Spinal cord (tissue), 10 donors: ENCODE measurements around the gene APEX2. TPM values are rescaled to one million over a fixed set of nuclear protein-coding genes. Genes with fewer than 3 reads are reported as not detected.
"Not testable (repeated sequence)": the region's sequence is repeated elsewhere in the genome, so short reads cannot be mapped to it uniquely, and the experiment has no call there.

Experiments
- DNase-seq, 6 donors: peaks; one replicate each; pipeline versions ENCODE4 v3.0.0 to v3.0.0-alpha.2; 2013 to 2015; ENCODE audit warnings: low spot score in 6 of 6, low read depth in 4 of 6
- H3K27ac ChIP-seq: one replicate; pipeline ENCODE4 v1.5.1; 2013; ENCODE audit warnings: low read depth, low read length, control low read depth
- H3K27me3 ChIP-seq: one replicate; pipeline ENCODE4 v1.6.1; 2013; ENCODE audit warnings: low read length; ENCODE audit not compliant: control insufficient read depth, insufficient read depth
- H3K36me3 ChIP-seq: one replicate; pipeline ENCODE4 v1.6.1; 2013; ENCODE audit warnings: low read length; ENCODE audit not compliant: control insufficient read depth, insufficient read depth
- H3K4me1 ChIP-seq: one replicate; pipeline ENCODE4 v1.6.1; 2013; ENCODE audit warnings: low read length; ENCODE audit not compliant: control insufficient read depth, insufficient read depth
- H3K4me3 ChIP-seq: one replicate; pipeline ENCODE4 v1.5.1; 2013; ENCODE audit warnings: low read depth, low read length, control low read depth
- H3K9me3 ChIP-seq: one replicate; pipeline ENCODE4 v1.6.1; 2013; ENCODE audit warnings: low read length; ENCODE audit not compliant: control insufficient read depth, insufficient read depth
- WGBS: methylation state at CpG from one replicate; pipeline ENCODE4 v1.1.5; 2013; ENCODE audit warnings: missing lambda C conversion rate; ENCODE audit not compliant: insufficient coverage; 5-methylcytosine and 5-hydroxymethylcytosine counted together
- polyA plus RNA-seq, 2 donors: library from polyadenylated mRNA; unstranded; fragments of 120-200 nt; gene quantifications; one replicate each; pipeline ENCODE4 v1.2.1, GENCODE V29; 2013; ENCODE audit not compliant: insufficient read length in 2 of 2
- total RNA-seq, 2 donors: library from RNA; depleted of rRNA in 1 of 2; stranded (reverse); fragments of 120-200 nt in 1 of 2; fragments of >200 nt in 1 of 2; gene quantifications; one replicate each; pipeline versions ENCODE4 v1.2.3 to v1.2.4, GENCODE V29; 2013 to 2014
- donor health status: healthy.

APEX2 gene
- total and polyA plus RNA-seq, 4 donors: 3.5 to 10.8 (median 6.8) TPM

- not testable (repeated sequence) for DNase-seq, H3K9me3 ChIP-seq, H3K27ac ChIP-seq, H3K4me1 ChIP-seq, H3K27me3 ChIP-seq, H3K4me3 ChIP-seq, H3K36me3 ChIP-seq
- no CpG with 5 or more reads among the region's 2 CpGs for WGBS
Measured at GRCh38 chrX:54983306-54983705, 16.9 kb upstream of the APEX2 start.

GRCh38 chrX:54991706-54992105 lies 8.5 kb upstream of the APEX2 start:
- H3K27ac ChIP-seq: no peak overlapping the region
- H3K4me1 ChIP-seq: no peaks in the 10 kb centered on the region
- H3K9me3 ChIP-seq: no peaks in the 10 kb centered on the region
- no CpG with 5 or more reads among the region's 2 CpGs for WGBS
- no peaks in the 10 kb centered on the region for H3K36me3 ChIP-seq
- no peak for DNase-seq
- peaks cover 3% of the 10 kb centered on the region for H3K27me3 ChIP-seq
- no peak overlapping the region for H3K4me3 ChIP-seq

GRCh38 chrX:54992911-54993622 lies 7.1 kb upstream of the APEX2 start:
- DNase-seq: no peak
- Histone ChIP-seq H3K36me3 (no peaks in the 10 kb centered on the region), H3K27ac (no peak overlapping the region), H3K4me1 (no peaks in the 10 kb centered on the region), H3K4me3 (no peak overlapping the region), H3K27me3 (peaks cover 5% of the 10 kb centered on the region), H3K9me3 (no peaks in the 10 kb centered on the region)
- no CpG with 5 or more reads among the region's 1 CpG for WGBS

GRCh38 chrX:54994099-54994498 lies 6.1 kb upstream of the APEX2 start, which contains the start of gene PFKFB1:
PFKFB1 (minus strand) TSS chrX:54994188; CDS start chrX:54994007, 181 bp downstream.
- Histone ChIP-seq H3K9me3 (no peaks in the 10 kb centered on the region), H3K27ac (no peak within 1 kb of the TSS), H3K36me3 (no peaks in the 10 kb centered on the region), H3K27me3 (peaks cover 5% of the 10 kb centered on the region), H3K4me3 (no peak within 1 kb of the TSS), H3K4me1 (no peaks in the 10 kb centered on the region)
- WGBS: no CpG with 5 or more reads among the region's 2 CpGs
- no peak for DNase-seq

GRCh38 chrX:54994668-54995351 lies 5.4 kb upstream of the APEX2 start:
- DNase-seq: no peak
- Histone ChIP-seq H3K27me3 (peaks cover 5% of the 10 kb centered on the region), H3K36me3 (no peaks in the 10 kb centered on the region), H3K4me3 (no peak overlapping the region), H3K27ac (no peak overlapping the region), H3K9me3 (no peaks in the 10 kb centered on the region), H3K4me1 (no peaks in the 10 kb centered on the region)
- WGBS: 79% methylated on average over 5 of the region's 6 CpGs

- Histone ChIP-seq H3K36me3 (no peaks in the 10 kb centered on the region), H3K4me3 (no peak overlapping the region), H3K27me3 (peaks cover 5% of the 10 kb centered on the region), H3K27ac (no peak overlapping the region), H3K9me3 (no peaks in the 10 kb centered on the region), H3K4me1 (no peaks in the 10 kb centered on the region)
- no peak for DNase-seq
Measured at GRCh38 chrX:54995621-54996020, 4.5 kb upstream of the APEX2 start.

- no peak overlapping the region for H3K4me3 ChIP-seq
- H3K4me1 ChIP-seq: no peaks in the 10 kb centered on the region
- 69% methylated on average over 1 of the region's 1 CpG for whole genome bisulfite sequencing
- no peak overlapping the region for H3K27ac ChIP-seq
- H3K9me3 ChIP-seq: no peaks in the 10 kb centered on the region
- no peak for DNase-seq
- H3K27me3 ChIP-seq: no peaks in the 10 kb centered on the region
- peaks cover 11% of the 10 kb centered on the region for H3K36me3 ChIP-seq
Measured at GRCh38 chrX:55004231-55004630, 4.1 kb downstream of the APEX2 start.

- Histone ChIP-seq H3K27ac (no peak overlapping the region), H3K4me1 (no peaks in the 10 kb centered on the region), H3K4me3 (no peak overlapping the region), H3K9me3 (no peaks in the 10 kb centered on the region), H3K36me3 (peaks cover 11% of the 10 kb centered on the region), H3K27me3 (peaks cover 2% of the 10 kb centered on the region)
- DNase-seq: no peak
Measured at GRCh38 chrX:55005256-55005655, 5.1 kb downstream of the APEX2 start.

- peaks cover 11% of the 10 kb centered on the region for H3K36me3 ChIP-seq
- peaks cover 2% of the 10 kb centered on the region for H3K27me3 ChIP-seq
- 82% methylated on average over 18 of the region's 18 CpGs for WGBS
- H3K27ac ChIP-seq: no peak overlapping the region
- no peaks in the 10 kb centered on the region for H3K9me3 ChIP-seq
- H3K4me1 ChIP-seq: no peaks in the 10 kb centered on the region
- no peak overlapping the region for H3K4me3 ChIP-seq
- no peak for DNase-seq
Measured at GRCh38 chrX:55006827-55007621, 6.9 kb downstream of the APEX2 start.
